ENCODE data around the gene STXBP5. TPM values are rescaled to one million over a fixed set of nuclear protein-coding genes. Genes with fewer than 3 reads are reported as not detected.

The STXBP5 gene
- total and polyA plus RNA-seq, 9 of the 15 experiments (the other 6 are each of a cell fraction or from before 2014, with no cell fraction given) = 23.3 to 172 (median 71.5) TPM

GRCh38 chr6:147205690-147206600, 1.7 kb downstream of the STXBP5 start (continued):
- TF ChIP-seq CHD1 (IDR thresholded peaks at IDR 0.05; ENCODE audit: low read length) (peak; percentile 52), USF2 (CRISPR knock-in tag; IDR thresholded peaks at IDR 0.05) (no peak), ZBTB26 (CRISPR knock-in tag; IDR thresholded peaks at IDR 0.05) (no peak), ZSCAN32 (CRISPR knock-in tag; IDR thresholded peaks at IDR 0.05) (no peak), FIP1L1 (IDR thresholded peaks at IDR 0.05; ENCODE audit: low read depth, low read length, poor library complexity, severe bottlenecking) (no peak), ZC3H11A (IDR thresholded peaks at IDR 0.05; ENCODE audit: low read depth, low read length) (no peak), U2AF1 (optimal IDR thresholded peaks at IDR 0.05; ENCODE audit: low read depth, low read length) (no peak), ZNF778 (CRISPR knock-in tag; IDR thresholded peaks at IDR 0.05) (no peak), NRF1 (conservative IDR thresholded peaks at IDR 0.05 in 1 of 2, IDR thresholded peaks at IDR 0.05 in 1 of 2) (no peak), TBL1XR1 (IDR thresholded peaks at IDR 0.05; ENCODE audit: low read length in 2 of 2) (peak in 1 of 2 experiments; percentile 65; a peak in 1 of 4 replicates), STAG1 (CRISPR knock-in tag; IDR thresholded peaks at IDR 0.05; ENCODE audit: borderline replicate concordance) (no peak), ZNF830 (CRISPR knock-in tag; IDR thresholded peaks at IDR 0.05) (no peak), PCBP1 (IDR thresholded peaks at IDR 0.05; ENCODE audit: low read depth, low read length, poor library complexity, severe bottlenecking) (no peak), ETV1 (tag; conservative IDR thresholded peaks at IDR 0.05; ENCODE audit: low read depth) (no peak), ARID2 (IDR thresholded peaks at IDR 0.05) (no peak), ZNF696 (CRISPR knock-in tag; conservative IDR thresholded peaks at IDR 0.05) (no peak), ZNF436 (CRISPR knock-in tag; IDR thresholded peaks at IDR 0.05) (no peak), ZNF57 (CRISPR knock-in tag; IDR thresholded peaks at IDR 0.05) (no peak), MLLT1 (IDR thresholded peaks at IDR 0.05) (peak; percentile 98 to 99), SPI1 (IDR thresholded peaks at IDR 0.05; ENCODE audit: borderline replicate concordance, low read depth, low read length) (no peak), ZNF512 (tag; IDR thresholded peaks at IDR 0.05) (no peak), ATF7 (IDR thresholded peaks at IDR 0.05) (peak; percentile 76; the same call in 1 of the 2 replicates)

Data from K562 (cell line).